Thyroid gland (tissue), 4 donors: ENCODE results near the gene EXOSC3.
"Not testable (repeated sequence)": the region's sequence is repeated elsewhere in the genome, so short reads cannot be mapped to it uniquely, and the experiment has no call there.

Experiments used
- CTCF ChIP-seq, 6 experiments: fragments of 200-600 bp in 3 of 6; fragments of 450-650 bp in 3 of 6; sonication (generic) in 3 of 6; IDR thresholded peaks; one replicate each; pipeline ENCODE4 v1.5.1; 2016 to 2019; ENCODE audit warnings: antibody characterized with exemption in 6 of 6, mild to moderate bottlenecking in 2 of 6, inconsistent platforms in 1 of 6, moderate library complexity in 1 of 6
- POLR2A ChIP-seq, 2 donors: fragments of 450-650 bp; IDR thresholded peaks; one replicate each; pipeline ENCODE4 v1.6.1; 2017; ENCODE audit warnings: antibody characterized with exemption in 2 of 2, mild to moderate bottlenecking in 2 of 2, moderate library complexity in 1 of 2

- TF ChIP-seq CTCF, POLR2A (IDR thresholded peaks at IDR 0.05): not testable (repeated sequence)
Measured at GRCh38 chr9:37751704-37752103, 33.2 kb downstream of the EXOSC3 start.
